ENCODE measurements around the gene OR8D4.

The OR8D4 gene

GRCh38 chr11:123945132-123945531 lies 43.2 kb downstream of the OR8D4 start:
- Histone ChIP-seq H3K36me3 (no peaks in the 10 kb centered on the region), H3K9me3 (no peaks in the 10 kb centered on the region), H3K27me3 (no peaks in the 10 kb centered on the region), H3K4me1 (no peaks in the 10 kb centered on the region), H3K4me3 (ENCODE audit: low read depth, low read length) (no peak overlapping the region)
- no peak for TF ChIP-seq CTCF (IDR thresholded peaks at IDR 0.05; ENCODE audit: low read depth, low read length)
- DNase-seq, result no peak

- Histone ChIP-seq H3K9me3 (no peaks in the 10 kb centered on the region), H3K36me3 (no peaks in the 10 kb centered on the region), H3K4me1 (no peaks in the 10 kb centered on the region), H3K4me3 (ENCODE audit: low read depth, low read length) (no peak overlapping the region), H3K27me3 (no peaks in the 10 kb centered on the region)
- no peak for DNase-seq
- TF ChIP-seq CTCF (IDR thresholded peaks at IDR 0.05; ENCODE audit: low read depth, low read length), result no peak
Observed at GRCh38 chr11:123956752-123957151, 54.8 kb downstream of the OR8D4 start.
